H1 (cell line): Measurements from ENCODE around the gene ALDH3A1. TPM values are rescaled to one million over a fixed set of nuclear protein-coding genes. Genes with fewer than 3 reads are reported as not detected.

Experiments used
- CTCF ChIA-PET: fragments of 300-600 bp; sonication (Branson Sonifier 250); formaldehyde crosslinking; loops from one replicate; lab custom pipeline; 2021; ENCODE audit not compliant: partially characterized antibody; lab: Charles Lee
- POLR2A ChIA-PET: fragments of 300-600 bp; sonication (Branson Sonifier 250); formaldehyde crosslinking; loops from one replicate; lab custom pipeline; 2021; ENCODE audit warnings: inconsistent platforms; ENCODE audit not compliant: partially characterized antibody; lab: Charles Lee
- DNase-seq, 2 experiments: peaks; one replicate each; pipeline versions ENCODE4 v3.0.0 to v3.0.0-alpha.2; 2010 to 2022; ENCODE audit warnings: low spot score in 2 of 2, low read depth in 1 of 2, mixed read lengths in 1 of 2
- FAIRE-seq: peaks from 2 replicates; lab custom pipeline; 2011; peaks lifted over from hg19 to GRCh38; lab: Jason Lieb, UNC
- H2AFZ ChIP-seq: 2 replicates; pipeline ENCODE4 v1.8.1; 2012; ENCODE audit warnings: low read length, inconsistent platforms
- H2AK5ac ChIP-seq: 2 replicates; pipeline ENCODE4 v1.6.1; 2013; ENCODE audit warnings: low read depth, low read length
- H2BK120ac ChIP-seq: replicated peaks from 2 replicates; pipeline ENCODE3; 2013; ENCODE audit warnings: low read depth, low read length, inconsistent platforms
- H2BK12ac ChIP-seq: 2 replicates; pipeline ENCODE4 v1.6.1; 2013; ENCODE audit warnings: low read depth, low read length
- H2BK15ac ChIP-seq: 2 replicates; pipeline ENCODE4 v1.6.1; 2013; ENCODE audit warnings: low read length
- H2BK20ac ChIP-seq: 2 replicates; pipeline ENCODE4 v1.6.1; 2013; ENCODE audit warnings: low read length
- H2BK5ac ChIP-seq: 2 replicates; pipeline ENCODE4 v1.6.1; 2013; ENCODE audit warnings: low read depth, low read length
- H3K14ac ChIP-seq: 2 replicates; pipeline ENCODE4 v1.6.1; 2013; ENCODE audit warnings: inconsistent platforms; ENCODE audit not compliant: insufficient read length
- H3K18ac ChIP-seq: 2 replicates; pipeline ENCODE4 v1.6.1; 2013; ENCODE audit warnings: low read length; ENCODE audit errors: extremely low read depth
- H3K23ac ChIP-seq: 2 replicates; pipeline ENCODE4 v1.6.1; 2013; ENCODE audit warnings: inconsistent platforms; ENCODE audit not compliant: insufficient read length
- H3K23me2 ChIP-seq: 2 replicates; pipeline ENCODE4 v1.6.1; 2013; ENCODE audit warnings: low read depth, low read length
- H3K27ac ChIP-seq: 2 replicates; pipeline ENCODE4 v1.6.1; 2011; ENCODE audit warnings: low read depth, low read length, inconsistent platforms
- H3K27me3 ChIP-seq, 4 experiments: replicated peaks in 1 of 4; 1 replicate in 1 of 4; 2 replicates in 3 of 4; pipeline versions ENCODE4 v1.6.1 to v1.8.1; 2011 to 2013; ENCODE audit warnings: low read length in 3 of 4, mild to moderate bottlenecking in 3 of 4, inconsistent platforms in 2 of 4, mixed read lengths in 2 of 4, moderate library complexity in 1 of 4; ENCODE audit not compliant: control insufficient read depth in 3 of 4, insufficient read depth in 3 of 4; ENCODE audit errors: extremely low read depth in 1 of 4
- H3K36me3 ChIP-seq, 4 experiments: 2 replicates each; pipeline versions ENCODE4 v1.6.1 to v1.8.1; 2011 to 2013; ENCODE audit warnings: mild to moderate bottlenecking in 4 of 4, low read length in 3 of 4, moderate library complexity in 2 of 4, control low read depth in 1 of 4, inconsistent platforms in 1 of 4; ENCODE audit not compliant: insufficient read depth in 4 of 4, control insufficient read depth in 2 of 4
- H3K4ac ChIP-seq: replicated peaks from 2 replicates; pipeline ENCODE3; 2013; ENCODE audit warnings: low read length, low read depth, mixed read lengths, inconsistent platforms; ENCODE audit not compliant: insufficient read length
- H3K4me1 ChIP-seq, 4 experiments: replicated peaks in 1 of 4; 1 replicate in 1 of 4; 2 replicates in 3 of 4; pipeline versions ENCODE4 v1.6.1 to v1.8.1; 2011 to 2013; ENCODE audit warnings: low read length in 3 of 4, inconsistent platforms in 2 of 4, mixed read lengths in 1 of 4; ENCODE audit not compliant: insufficient read depth in 4 of 4, control insufficient read depth in 3 of 4
- H3K4me2 ChIP-seq, 2 experiments: 2 replicates each; pipeline versions ENCODE4 v1.6.1 to v1.8.1; 2011 to 2013; ENCODE audit warnings: low read depth in 2 of 2, low read length in 2 of 2, control low read depth in 1 of 2, inconsistent platforms in 1 of 2, mild to moderate bottlenecking in 1 of 2; ENCODE audit not compliant: insufficient read depth in 1 of 2
- H3K4me3 ChIP-seq, 4 experiments: fragments of 200-600, 300-600 bp in 1 of 4; sonication (generic), shearing (Covaris generic), sonication (Bioruptor Twin) in 1 of 4; 2 replicates each; pipeline versions ENCODE4 v1.5.1 to v1.8.1; 2011 to 2016; ENCODE audit warnings: low read length in 4 of 4, low read depth in 3 of 4, control low read depth in 2 of 4, inconsistent platforms in 2 of 4, mild to moderate bottlenecking in 2 of 4, mixed read lengths in 1 of 4, moderate library complexity in 1 of 4; ENCODE audit not compliant: insufficient read depth in 2 of 4; ENCODE audit errors: extremely low read depth in 1 of 4
- H3K56ac ChIP-seq: replicated peaks from 2 replicates; pipeline ENCODE3; 2013; ENCODE audit warnings: low read depth, mild to moderate bottlenecking, mixed read lengths, low read length, inconsistent platforms; ENCODE audit not compliant: insufficient read length
- H3K79me1 ChIP-seq: 2 replicates; pipeline ENCODE4 v1.6.1; 2013; ENCODE audit warnings: low read depth, low read length, control low read depth
- H3K79me2 ChIP-seq, 2 experiments: 2 replicates each; pipeline versions ENCODE4 v1.6.1 to v1.8.1; 2012 to 2013; ENCODE audit warnings: low read length in 2 of 2, mild to moderate bottlenecking in 2 of 2, inconsistent platforms in 1 of 2; ENCODE audit not compliant: insufficient read depth in 2 of 2, control insufficient read depth in 1 of 2
- H3K9ac ChIP-seq, 4 experiments: replicated peaks in 1 of 4; 1 replicate in 1 of 4; 2 replicates in 3 of 4; pipeline versions ENCODE4 v1.6.1 to v1.8.1; 2011 to 2013; ENCODE audit warnings: low read depth in 3 of 4, low read length in 3 of 4, control low read depth in 2 of 4, mild to moderate bottlenecking in 2 of 4, moderate library complexity in 2 of 4, inconsistent platforms in 1 of 4; ENCODE audit errors: extremely low read depth in 1 of 4
- H3K9me3 ChIP-seq, 2 experiments: 2 replicates each; pipeline versions ENCODE4 v1.6.1 to v1.8.1; 2012 to 2013; ENCODE audit warnings: mild to moderate bottlenecking in 2 of 2, moderate library complexity in 2 of 2, control low read depth in 1 of 2, inconsistent platforms in 1 of 2, low read depth in 1 of 2, low read length in 1 of 2, mixed read lengths in 1 of 2; ENCODE audit not compliant: insufficient read depth in 2 of 2
- H4K20me1 ChIP-seq, 2 experiments: replicated peaks in 1 of 2; 2 replicates each; pipeline versions ENCODE3 to v1.8.1; 2011 to 2013; ENCODE audit warnings: inconsistent platforms in 2 of 2, low read length in 2 of 2, mild to moderate bottlenecking in 1 of 2; ENCODE audit not compliant: insufficient read depth in 2 of 2, control insufficient read depth in 1 of 2
- H4K5ac ChIP-seq: 2 replicates; pipeline ENCODE4 v1.6.1; 2013; ENCODE audit warnings: low read length, low read depth, mixed read lengths, inconsistent platforms; ENCODE audit not compliant: insufficient read length
- H4K8ac ChIP-seq: 2 replicates; pipeline ENCODE4 v1.8.0; 2013; ENCODE audit warnings: mild to moderate bottlenecking, moderate library complexity, low read length, inconsistent platforms; ENCODE audit not compliant: insufficient read depth; ENCODE audit errors: extremely low read depth
- H4K91ac ChIP-seq: replicated peaks from 2 replicates; pipeline ENCODE3; 2013; ENCODE audit warnings: low read length, mixed read lengths, inconsistent platforms; ENCODE audit not compliant: insufficient read length
- CREB1 ChIP-seq: IDR thresholded peaks from 2 replicates; pipeline ENCODE4 v1.6.1; 2012; ENCODE audit warnings: inconsistent platforms
- EGR1 ChIP-seq: IDR thresholded peaks from 2 replicates; pipeline ENCODE4 v1.6.1; 2011; ENCODE audit warnings: low read depth, low read length, borderline replicate concordance
- FOSL1 ChIP-seq: IDR thresholded peaks from 2 replicates; pipeline ENCODE4 v1.6.1; 2011; ENCODE audit warnings: mild to moderate bottlenecking, low read depth, low read length, moderate library complexity; ENCODE audit not compliant: insufficient read depth
- GTF2F1 ChIP-seq: IDR thresholded peaks from 2 replicates; pipeline ENCODE4 v1.6.1; 2012; ENCODE audit warnings: low read depth, low read length, improper control_type of control experiment, borderline replicate concordance
- JUND ChIP-seq: IDR thresholded peaks from 2 replicates; pipeline ENCODE4 v1.6.1; 2011; ENCODE audit warnings: mild to moderate bottlenecking, improper control_type of control experiment, low read length
- POLR2A ChIP-seq, 2 experiments: IDR thresholded peaks; 1 replicate in 1 of 2; 2 replicates in 1 of 2; pipeline ENCODE4 v1.6.1; 2011; ENCODE audit warnings: low read depth in 2 of 2, low read length in 2 of 2, mild to moderate bottlenecking in 2 of 2; ENCODE audit errors: control extremely low read depth in 1 of 2
- RFX5 ChIP-seq: IDR thresholded peaks from 2 replicates; pipeline ENCODE4 v1.6.1; 2011; ENCODE audit warnings: low read depth, low read length, improper control_type of control experiment, borderline replicate concordance
- RXRA ChIP-seq: IDR thresholded peaks from 2 replicates; pipeline ENCODE4 v1.6.1; 2011; ENCODE audit warnings: low read depth, mild to moderate bottlenecking, low read length, moderate library complexity; ENCODE audit not compliant: insufficient read depth
- SIN3A ChIP-seq, 2 experiments: IDR thresholded peaks in 1 of 2; conservative IDR thresholded peaks in 1 of 2; 2 replicates each; pipeline ENCODE4 v1.6.1; 2011 to 2012; ENCODE audit warnings: low read length in 2 of 2, improper control_type of control experiment in 1 of 2, low read depth in 1 of 2, mild to moderate bottlenecking in 1 of 2
- SP1 ChIP-seq: IDR thresholded peaks from 2 replicates; pipeline ENCODE4 v1.6.1; 2011; ENCODE audit warnings: low read depth, low read length
- TBP ChIP-seq: IDR thresholded peaks from 2 replicates; pipeline ENCODE4 v1.6.1; 2011; ENCODE audit warnings: low read depth, low read length, improper control_type of control experiment
- WGBS, 2 experiments: shearing (Covaris generic) in 1 of 2; methylation state at CpG; one replicate each; pipeline versions ENCODE4 v1.1.6 to v1.1.7; 2013 to 2015; ENCODE audit warnings: low lambda C conversion rate in 2 of 2, mixed read lengths in 2 of 2, inconsistent platforms in 1 of 2, low coverage in 1 of 2, missing lambda C conversion rate in 1 of 2; ENCODE audit not compliant: insufficient replicate concordance in 2 of 2, insufficient coverage in 1 of 2, insufficient read length in 1 of 2; ENCODE audit errors: extremely low coverage in 1 of 2, missing lambda C conversion rate in 1 of 2; 5-methylcytosine and 5-hydroxymethylcytosine counted together
- polyA plus RNA-seq, 7 experiments: library from polyadenylated mRNA; depleted of rRNA in 3 of 7; stranded (reverse) in 5 of 7; unstranded in 2 of 7; fragments of >200 nt in 5 of 7; fragments of 200-250 nt in 2 of 7; gene quantifications; 1 replicate in 5 of 7; 2 replicates in 1 of 7; 4 replicates in 1 of 7; pipeline versions ENCODE4 v1.2.1 to v1.2.3, GENCODE V29; 2011 to 2013; ENCODE audit warnings: missing spikeins in 2 of 7, mixed read lengths in 2 of 7
- total RNA-seq: library from RNA; stranded (reverse); fragmentation: NEBNext Ultra II Directional; extraction: Animal tissue kit (Norgen Biotek cat#: 25700); gene quantifications from 2 replicates; pipeline ENCODE4 v1.2.1, GENCODE V29; 2021
- TF ChIP-seq, protein P1 (sequence below): IDR thresholded peaks from 2 replicates; pipeline ENCODE4 v1.6.1; 2011; ENCODE audit warnings: low read length, improper control_type of control experiment
- TF ChIP-seq, protein P2 (sequence below): IDR thresholded peaks from 2 replicates; pipeline ENCODE4 v1.6.1; 2012; ENCODE audit warnings: inconsistent platforms

Gene ALDH3A1
- total and polyA plus RNA-seq, 2 of the 8 experiments (the other 6 are each of a cell fraction or from before 2014, with no cell fraction given) = 0.37 to 1.4 TPM

DNA sequence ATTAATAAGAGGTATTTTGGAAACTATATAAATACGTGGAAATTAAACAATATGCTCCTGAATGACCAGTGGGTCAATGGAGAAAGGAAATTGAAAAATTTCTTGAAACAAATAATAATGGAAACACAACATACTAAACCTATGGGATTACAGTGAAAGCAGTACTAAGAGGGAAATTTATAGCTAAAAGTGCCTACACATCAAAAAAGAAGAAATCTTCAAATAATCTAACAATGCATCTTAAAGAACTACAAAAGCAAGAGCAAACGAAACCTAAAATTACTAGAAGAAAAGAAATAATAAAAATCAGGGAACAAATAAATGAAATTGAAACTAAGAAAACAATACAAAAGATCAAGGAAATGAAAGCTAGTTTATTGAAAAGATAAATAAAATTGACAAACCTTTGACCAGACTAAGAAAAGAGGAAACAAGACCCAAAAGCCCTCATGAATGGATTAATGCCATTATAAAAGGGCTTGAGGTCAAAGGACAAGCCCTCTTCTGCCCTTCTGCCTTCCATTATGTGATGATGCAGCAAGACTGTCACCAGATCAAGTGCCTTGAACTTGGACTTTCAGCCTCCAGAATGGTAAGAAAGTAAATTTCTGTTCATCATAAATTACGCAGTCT, 43.9 kb upstream of the ALDH3A1 start:
- no peaks in the 10 kb centered on the region for H3K79me1 ChIP-seq
- no peak overlapping the region for H3K14ac ChIP-seq
- H3K23ac ChIP-seq = no peak overlapping the region
- no peak overlapping the region for H3K27ac ChIP-seq
- H2BK5ac ChIP-seq = no peak overlapping the region
- no peaks in the 10 kb centered on the region for H3K27me3 ChIP-seq
- DNase-seq (no peak), FAIRE-seq (no peak)
- no peak overlapping the region for H2BK20ac ChIP-seq
- H2BK15ac ChIP-seq = no peak overlapping the region
- H4K91ac ChIP-seq = no peak overlapping the region
- 82% methylated on average over 3 of the region's 3 CpGs; no CpG with 5 or more reads in 1 of the 2 experiments for WGBS, 2 experiments
- no peaks in the 10 kb centered on the region for H4K20me1 ChIP-seq
- ChIA-PET POLR2A (no interaction called here), CTCF (no interaction called here)
- peaks cover 0 to 18% (median 7%) of the 10 kb centered on the region in 4 experiments; a peak in 4 of 8 replicates for H3K36me3 ChIP-seq
- no peaks in the 10 kb centered on the region for H3K79me2 ChIP-seq
- H3K4ac ChIP-seq = no peak overlapping the region
- no peak overlapping the region for H2AFZ ChIP-seq
- no peak overlapping the region for H3K56ac ChIP-seq
- no peak overlapping the region for H4K8ac ChIP-seq
- H2BK12ac ChIP-seq = no peak overlapping the region
- no peaks in the 10 kb centered on the region for H3K4me1 ChIP-seq
- H3K4me2 ChIP-seq = no peak overlapping the region
- no peak overlapping the region for H2BK120ac ChIP-seq
- no peak overlapping the region for H3K18ac ChIP-seq
- H2AK5ac ChIP-seq = no peak overlapping the region
- H3K4me3 ChIP-seq = no peak overlapping the region
- no peak overlapping the region for H4K5ac ChIP-seq
- peaks cover 5 to 10% of the 10 kb centered on the region in 2 experiments; a peak in 3 of 4 replicates for H3K9me3 ChIP-seq
- H3K23me2 ChIP-seq = no peaks in the 10 kb centered on the region
- H3K9ac ChIP-seq = no peak overlapping the region
- TF ChIP-seq RXRA (no peak), CREB1 (no peak), TBP (no peak), GTF2F1 (no peak), POLR2A (IDR thresholded peaks at IDR 0.05; ENCODE audit: control extremely low read depth in 1 of 2, low read depth in 2 of 2, low read length in 2 of 2) (no peak), RFX5 (no peak), FOSL1 (no peak), SP1 (no peak), SIN3A (conservative IDR thresholded peaks at IDR 0.05 in 1 of 2, IDR thresholded peaks at IDR 0.05 in 1 of 2; ENCODE audit: low read depth in 1 of 2, low read length in 2 of 2) (no peak), EGR1 (no peak), JUND (no peak)
- TF ChIP-seq, protein P1, sequence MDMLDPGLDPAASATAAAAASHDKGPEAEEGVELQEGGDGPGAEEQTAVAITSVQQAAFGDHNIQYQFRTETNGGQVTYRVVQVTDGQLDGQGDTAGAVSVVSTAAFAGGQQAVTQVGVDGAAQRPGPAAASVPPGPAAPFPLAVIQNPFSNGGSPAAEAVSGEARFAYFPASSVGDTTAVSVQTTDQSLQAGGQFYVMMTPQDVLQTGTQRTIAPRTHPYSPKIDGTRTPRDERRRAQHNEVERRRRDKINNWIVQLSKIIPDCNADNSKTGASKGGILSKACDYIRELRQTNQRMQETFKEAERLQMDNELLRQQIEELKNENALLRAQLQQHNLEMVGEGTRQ = no peak
- TF ChIP-seq, protein P2, sequence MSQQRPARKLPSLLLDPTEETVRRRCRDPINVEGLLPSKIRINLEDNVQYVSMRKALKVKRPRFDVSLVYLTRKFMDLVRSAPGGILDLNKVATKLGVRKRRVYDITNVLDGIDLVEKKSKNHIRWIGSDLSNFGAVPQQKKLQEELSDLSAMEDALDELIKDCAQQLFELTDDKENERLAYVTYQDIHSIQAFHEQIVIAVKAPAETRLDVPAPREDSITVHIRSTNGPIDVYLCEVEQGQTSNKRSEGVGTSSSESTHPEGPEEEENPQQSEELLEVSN = no peak
